Caco-2 (cell line): ENCODE results near the gene OFD1. TPM values are rescaled to one million over a fixed set of nuclear protein-coding genes. Genes with fewer than 3 reads are reported as not detected.
"Not testable (repeated sequence)": the region's sequence is repeated elsewhere in the genome, so short reads cannot be mapped to it uniquely, and the experiment has no call there.

Experiments
- BruUV-seq: library from RNA; stranded (reverse); fragments of 400-500 nt; replicated peaks from 2 replicates; lab custom pipeline; 2021; lab: Mats Ljungman, UMichigan
- CTCF ChIA-PET: fragments of 300-600 bp; sonication (Branson Sonifier 250); formaldehyde crosslinking; loops from one replicate; lab custom pipeline; 2022; ENCODE audit warnings: antibody characterized with exemption; lab: Charles Lee
- POLR2A ChIA-PET: fragments of 300-600 bp; sonication (Branson Sonifier 250); formaldehyde crosslinking; loops from one replicate; lab custom pipeline; 2022; ENCODE audit warnings: antibody characterized with exemption; lab: Charles Lee
- DNase-seq, 2 experiments: peaks; one replicate each; pipeline versions ENCODE4 v3.0.0 to v3.0.0-alpha.2; 2020 to 2022
- H3K27me3 ChIP-seq: replicated peaks from 2 replicates; pipeline ENCODE4 v1.6.0; 2011; ENCODE audit warnings: low read length; ENCODE audit not compliant: control insufficient read depth, insufficient read depth
- H3K36me3 ChIP-seq: 2 replicates; pipeline ENCODE4 v1.5.1; 2011; ENCODE audit warnings: low read length; ENCODE audit not compliant: control insufficient read depth, insufficient read depth
- H3K4me1 ChIP-seq: fragments of 250-450 bp; sonication (Bioruptor Pico); 2 replicates; pipeline ENCODE4 v1.5.1; 2020; ENCODE audit warnings: mild to moderate bottlenecking
- H3K4me3 ChIP-seq: 2 replicates; pipeline ENCODE4 v1.5.1; 2011; ENCODE audit warnings: low read depth, mild to moderate bottlenecking, control low read depth, low read length
- H3K9me3 ChIP-seq: fragments of 250-450 bp; sonication (Bioruptor Pico); 2 replicates; pipeline ENCODE4 v1.5.1; 2020; ENCODE audit warnings: mild to moderate bottlenecking, moderate library complexity
- H3K27ac Mint-ChIP-seq: one replicate; pipeline ENCODE4 v1.8.0; 2022; ENCODE audit warnings: mixed read lengths; ENCODE audit not compliant: unreplicated experiment
- H3K27me3 Mint-ChIP-seq: one replicate; pipeline ENCODE4 v1.8.0; 2022; ENCODE audit warnings: mixed read lengths; ENCODE audit not compliant: insufficient read depth, unreplicated experiment
- H3K36me3 Mint-ChIP-seq: one replicate; pipeline ENCODE4 v1.8.0; 2022; ENCODE audit warnings: mild to moderate bottlenecking, mixed read lengths; ENCODE audit not compliant: insufficient read depth, unreplicated experiment
- H3K4me1 Mint-ChIP-seq: one replicate; pipeline ENCODE4 v1.8.0; 2022; ENCODE audit warnings: low read depth, mixed read lengths; ENCODE audit not compliant: unreplicated experiment
- H3K4me3 Mint-ChIP-seq: one replicate; pipeline ENCODE4 v1.8.0; 2022; ENCODE audit warnings: mild to moderate bottlenecking, moderate library complexity, mixed read lengths; ENCODE audit not compliant: unreplicated experiment
- H3K9me3 Mint-ChIP-seq: one replicate; pipeline ENCODE4 v1.8.0; 2022; ENCODE audit warnings: mixed read lengths; ENCODE audit not compliant: unreplicated experiment
- CTCF ChIP-seq, 2 experiments: fragments of 200-600 bp in 1 of 2; IDR thresholded peaks; 1 replicate in 1 of 2; 2 replicates in 1 of 2; pipeline versions ENCODE4 v1.5.1 to v1.8.0; 2011 to 2022; ENCODE audit warnings: antibody characterized with exemption in 1 of 2, control low read depth in 1 of 2, inconsistent platforms in 1 of 2, low read depth in 1 of 2, low read length in 1 of 2, mild to moderate bottlenecking in 1 of 2, moderate library complexity in 1 of 2; ENCODE audit not compliant: insufficient read depth in 1 of 2, severe bottlenecking in 1 of 2, unreplicated experiment in 1 of 2
- intact Hi-C: fragments of 100-400 bp; cut with micrococcal nuclease; formaldehyde crosslinking; loops from one replicate; pipeline ENCODE4 v1.10.0; 2022; ENCODE audit not compliant: unreplicated experiment
- total RNA-seq: library from RNA; stranded (reverse); gene quantifications from 2 replicates; pipeline ENCODE4 v1.2.3, GENCODE V29; 2022

The OFD1 gene
- total RNA-seq, 1 experiment from 2014 or later, result 34.0 TPM

DNA sequence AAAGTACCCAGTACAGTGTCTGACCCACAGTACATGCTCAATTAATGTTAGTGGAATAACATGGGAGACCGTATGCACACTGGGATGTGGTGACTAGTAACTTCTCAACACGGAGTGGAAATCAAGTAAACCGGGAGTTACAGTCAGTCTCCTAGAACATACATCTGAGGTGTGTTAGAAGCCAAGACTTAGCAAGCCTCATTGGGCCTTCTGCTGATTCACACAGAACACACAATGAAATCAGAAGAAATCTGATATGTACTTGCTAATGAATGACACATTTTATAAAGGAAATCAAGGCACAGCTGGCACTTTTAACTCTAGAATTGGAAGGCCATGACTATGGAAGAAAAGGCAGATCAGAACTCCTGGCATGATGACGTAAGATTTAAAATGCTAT, 13.2 kb upstream of the OFD1 start:
- Histone ChIP-seq H3K4me1 (peaks cover 6% of the 10 kb centered on the region; the same call in 1 of the 2 replicates), H3K4me3 (no peak overlapping the region), H3K27me3 (no peaks in the 10 kb centered on the region), H3K9me3 (no peaks in the 10 kb centered on the region), H3K36me3 (no peaks in the 10 kb centered on the region)
- POLR2A ChIA-PET, result interaction anchor here (2.4 kb wide), 1 partner anchor 13 kb away, joined by 43 read pairs; the partner anchor contains the start of genes OFD1 and TRAPPC2
- CTCF ChIA-PET, result no interaction called here
- Mint-ChIP-seq H3K27me3 (no peaks in the 10 kb centered on the region), H3K36me3 (peaks cover 27% of the 10 kb centered on the region), H3K4me1 (peaks cover 15% of the 10 kb centered on the region), H3K4me3 (no peak overlapping the region), H3K9me3 (no peaks in the 10 kb centered on the region), H3K27ac (peak overlapping the region; percentile 45)
- no peak for TF ChIP-seq CTCF (IDR thresholded peaks at IDR 0.05; ENCODE audit: insufficient read depth in 1 of 2, low read depth in 1 of 2, low read length in 1 of 2, severe bottlenecking in 1 of 2, unreplicated experiment in 1 of 2)
- no TSS peak for BruUV-seq
- no peak for DNase-seq
- intact Hi-C loops, result no loop called here

GRCh38 chrX:13721819-13722519, 12.6 kb upstream of the OFD1 start:
- ChIA-PET POLR2A (interaction anchor here (2.4 kb wide), 1 partner anchor 13 kb away, joined by 43 read pairs; the partner anchor contains the start of genes OFD1 and TRAPPC2), CTCF (interaction anchor here (0.6 kb wide), 1 partner anchor 28 kb away, joined by 3 read pairs; no protein-coding TSS in a partner anchor)
- no TSS peak for BruUV-seq
- Histone ChIP-seq H3K9me3 (no peaks in the 10 kb centered on the region), H3K27me3 (no peaks in the 10 kb centered on the region), H3K4me1 (peaks cover 6% of the 10 kb centered on the region; the same call in 1 of the 2 replicates), H3K36me3 (no peaks in the 10 kb centered on the region), H3K4me3 (no peak overlapping the region)
- no peak for TF ChIP-seq CTCF (IDR thresholded peaks at IDR 0.05; ENCODE audit: insufficient read depth in 1 of 2, low read depth in 1 of 2, low read length in 1 of 2, severe bottlenecking in 1 of 2, unreplicated experiment in 1 of 2)
- H3K4me1 Mint-ChIP-seq, result peaks cover 15% of the 10 kb centered on the region
- H3K27ac Mint-ChIP-seq, result peak overlapping the region; percentile 45
- peaks cover 27% of the 10 kb centered on the region for H3K36me3 Mint-ChIP-seq
- no peaks in the 10 kb centered on the region for H3K9me3 Mint-ChIP-seq
- H3K4me3 Mint-ChIP-seq, result peak overlapping the region; percentile 56
- intact Hi-C loops, result no loop called here
- DNase-seq, result peak in 1 of 2 experiments; percentile 43
- no peaks in the 10 kb centered on the region for H3K27me3 Mint-ChIP-seq

DNA sequence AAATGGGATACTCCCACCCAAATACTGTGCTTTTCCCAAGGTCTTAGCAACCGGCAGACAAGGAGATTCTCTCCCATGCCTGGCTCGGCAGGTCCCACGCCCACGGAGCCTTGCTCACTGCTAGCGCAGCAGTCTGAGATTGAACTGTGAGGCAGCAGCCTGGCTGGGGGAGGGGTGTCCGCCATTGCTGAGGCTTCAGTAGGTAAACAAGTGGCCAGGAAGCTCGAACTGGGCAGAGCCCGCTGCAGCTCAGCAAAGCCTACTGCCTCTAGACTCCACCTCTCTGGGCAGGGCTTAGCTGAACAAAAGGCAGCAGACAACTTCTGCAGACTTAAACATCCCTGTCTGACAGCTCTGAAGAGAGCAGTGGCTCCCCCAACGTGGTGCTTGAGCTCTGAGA, 9.7 kb upstream of the OFD1 start:
- H3K4me1 ChIP-seq, DNase-seq, H3K9me3 ChIP-seq, H3K27me3 Mint-ChIP-seq, H3K4me3 ChIP-seq, H3K27ac Mint-ChIP-seq, H3K4me3 Mint-ChIP-seq, CTCF ChIA-PET, H3K9me3 Mint-ChIP-seq, intact Hi-C loops, H3K36me3 ChIP-seq, H3K27me3 ChIP-seq, BruUV-seq: not testable (repeated sequence)
- POLR2A ChIA-PET, result interaction anchor here (0.7 kb wide), 1 partner anchor 10 kb away, joined by 3 read pairs; the partner anchor contains the start of genes OFD1 and TRAPPC2
- peaks cover 15% of the 10 kb centered on the region for H3K4me1 Mint-ChIP-seq
- peaks cover 30% of the 10 kb centered on the region for H3K36me3 Mint-ChIP-seq

DNA sequence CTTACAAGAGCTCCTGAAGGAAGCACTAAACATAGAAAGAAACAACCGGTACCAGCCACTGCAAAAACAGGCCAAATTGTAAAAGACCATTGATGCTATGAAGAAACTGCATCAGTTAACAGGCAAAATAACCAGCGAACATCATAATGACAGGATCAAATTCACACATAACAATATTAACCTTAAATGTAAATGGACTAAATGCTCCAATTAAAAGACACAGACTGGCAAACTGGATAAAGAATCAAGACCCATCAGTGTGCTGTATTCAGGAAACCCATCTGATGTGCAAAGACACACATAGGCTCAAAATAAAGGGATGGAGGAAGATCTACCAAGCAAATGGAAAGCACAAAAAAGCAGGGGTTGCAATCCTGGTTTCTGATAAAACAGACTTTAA, 8.0 kb upstream of the OFD1 start:
- H3K9me3 ChIP-seq, H3K4me1 ChIP-seq, H3K9me3 Mint-ChIP-seq, H3K36me3 ChIP-seq, H3K27me3 Mint-ChIP-seq, BruUV-seq, intact Hi-C loops, DNase-seq, CTCF ChIA-PET, POLR2A ChIA-PET, H3K27me3 ChIP-seq, H3K4me1 Mint-ChIP-seq, H3K4me3 Mint-ChIP-seq, H3K27ac Mint-ChIP-seq, H3K4me3 ChIP-seq: not testable (repeated sequence)
- peaks cover 29% of the 10 kb centered on the region for H3K36me3 Mint-ChIP-seq

DNA sequence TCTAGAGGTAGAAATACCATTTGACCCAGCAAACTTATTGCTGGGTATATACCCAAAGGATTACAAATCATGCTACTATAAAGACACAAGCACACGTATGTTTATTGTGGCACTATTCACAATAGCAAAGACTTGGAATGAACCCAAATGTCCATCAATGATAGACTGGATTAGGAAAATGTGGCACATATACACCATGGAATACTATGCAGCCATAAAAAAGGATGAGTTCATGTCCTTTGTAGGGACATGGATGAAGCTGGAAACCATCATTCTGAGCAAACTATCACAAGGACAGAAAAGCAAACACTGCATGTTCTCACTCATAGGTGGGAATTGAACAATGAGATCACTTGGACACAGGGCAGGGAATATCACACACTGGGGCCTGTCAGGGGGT, 4.0 kb upstream of the OFD1 start:
- H3K4me3 Mint-ChIP-seq, BruUV-seq, H3K27me3 Mint-ChIP-seq, CTCF ChIA-PET, H3K4me3 ChIP-seq, H3K27ac Mint-ChIP-seq, H3K4me1 ChIP-seq, H3K9me3 ChIP-seq, H3K9me3 Mint-ChIP-seq, POLR2A ChIA-PET, H3K27me3 ChIP-seq, DNase-seq, H3K36me3 ChIP-seq: not testable (repeated sequence)
- H3K4me1 Mint-ChIP-seq, result peaks cover 20% of the 10 kb centered on the region
- peaks cover 40% of the 10 kb centered on the region for H3K36me3 Mint-ChIP-seq
- intact Hi-C loops, result loop anchor here (5.0 kb wide), 1 partner anchor 63 kb away; no protein-coding TSS in a partner anchor
